Measurements from ENCODE around the gene RNF149.

DNA sequence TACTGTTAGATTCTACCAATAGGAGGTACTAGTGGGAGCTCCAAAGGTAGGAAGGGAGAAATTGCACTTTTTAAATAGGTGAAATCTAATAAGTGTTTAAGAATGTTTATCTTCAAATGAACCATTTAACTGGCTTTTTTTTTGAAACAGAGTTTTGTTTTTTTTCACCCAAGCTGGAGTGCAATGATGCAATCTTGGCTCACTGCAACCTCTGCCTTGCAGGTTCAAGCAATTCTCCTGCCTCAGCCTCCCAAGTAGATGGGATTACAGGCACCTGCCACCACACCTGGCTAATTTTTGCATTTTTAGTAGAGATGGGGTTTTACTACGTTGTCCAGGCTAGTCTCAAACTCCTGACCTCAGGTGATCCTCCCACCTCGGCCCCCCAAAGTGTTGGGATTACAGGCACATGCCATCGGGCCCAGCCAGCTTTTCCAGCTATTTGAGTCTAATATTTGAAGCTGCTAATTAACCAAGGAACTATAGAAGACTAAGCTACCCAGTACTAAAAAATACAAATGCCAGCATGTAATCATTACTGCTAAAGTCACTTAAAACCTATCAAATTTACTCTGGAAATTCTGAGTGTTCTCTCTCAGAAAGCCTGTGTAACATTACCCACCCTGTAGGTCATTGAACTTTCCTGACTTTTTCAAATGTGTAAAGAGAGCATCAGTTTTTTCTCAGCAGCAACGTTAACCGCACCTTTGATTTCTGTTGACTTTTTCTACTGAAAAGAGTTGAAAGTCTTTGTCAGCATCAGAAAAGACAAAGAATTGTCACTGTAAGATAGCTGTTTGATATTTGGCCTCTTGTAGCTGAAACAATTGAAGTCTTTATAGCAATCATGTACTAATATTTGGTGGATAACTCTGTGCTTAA lies 24.6 kb upstream of the RNF149 start:
- TF ChIP-seq EZH2 (IDR thresholded peaks at IDR 0.05) (no peak), POLR2AphosphoS5 (IDR thresholded peaks at IDR 0.05; ENCODE audit: borderline replicate concordance, low read depth, low read length) (no peak), FOXP2 (optimal IDR thresholded peaks at IDR 0.05; ENCODE audit: control extremely low read depth, extremely low read length, insufficient read depth) (no peak)

All from SK-N-MC (cell line).